CD4-positive, alpha-beta T cell (primary cell): Measurements from ENCODE around the gene CYP24A1. TPM values are rescaled to one million over a fixed set of nuclear protein-coding genes. Genes with fewer than 3 reads are reported as not detected.

Experiments
- ATAC-seq: fragments of 200-7000 bp; cut with Tn5 transposase; one replicate; pipeline ENCODE4 v1.10.0; 2022; ENCODE audit warnings: mild to moderate bottlenecking; ENCODE audit not compliant: poor library complexity
- CTCF ChIA-PET: fragments of 350-600 bp; sonication (Branson Sonifier 250); formaldehyde crosslinking; loops from one replicate; lab custom pipeline; 2021; ENCODE audit warnings: antibody characterized with exemption, inconsistent platforms; lab: Charles Lee
- POLR2A ChIA-PET: fragments of 350-600 bp; sonication (Branson Sonifier 250); formaldehyde crosslinking; loops from one replicate; lab custom pipeline; 2021; ENCODE audit warnings: antibody characterized with exemption, inconsistent platforms; lab: Charles Lee
- DNase-seq, 14 experiments: peaks; one replicate each; pipeline ENCODE4 v3.0.0-alpha.2; 2013 to 2020; ENCODE audit warnings: mixed read lengths in 2 of 14
- H3K27ac ChIP-seq, 2 donors: one replicate each; pipeline versions ENCODE4 v1.5.1 to v1.7.0; 2013; ENCODE audit warnings: low read length in 2 of 2, low read depth in 1 of 2, mild to moderate bottlenecking in 1 of 2
- H3K27me3 ChIP-seq, 2 experiments: 1 replicate in 1 of 2; 2 replicates in 1 of 2; pipeline versions ENCODE4 v1.6.1 to v1.7.0; 2013; ENCODE audit warnings: low read length in 2 of 2, control low read depth in 1 of 2, mild to moderate bottlenecking in 1 of 2, moderate library complexity in 1 of 2; ENCODE audit not compliant: insufficient read depth in 2 of 2, control insufficient read depth in 1 of 2
- H3K36me3 ChIP-seq: one replicate; pipeline ENCODE4 v1.6.1; 2013; ENCODE audit warnings: low read length, control low read depth; ENCODE audit not compliant: insufficient read depth
- H3K4me1 ChIP-seq: one replicate; pipeline ENCODE4 v1.6.1; 2013; ENCODE audit warnings: low read length, control low read depth; ENCODE audit not compliant: insufficient read depth
- H3K4me3 ChIP-seq: one replicate; pipeline ENCODE4 v1.5.1; 2013; ENCODE audit warnings: mild to moderate bottlenecking, low read length, moderate library complexity
- H3K9me3 ChIP-seq, 2 experiments: 1 replicate in 1 of 2; 2 replicates in 1 of 2; pipeline versions ENCODE4 v1.6.1 to v1.7.0; 2013; ENCODE audit warnings: low read length in 2 of 2, mild to moderate bottlenecking in 2 of 2, control low read depth in 1 of 2, moderate library complexity in 1 of 2; ENCODE audit not compliant: control insufficient read depth in 1 of 2, insufficient read depth in 1 of 2
- H3K27ac Mint-ChIP-seq: one replicate; pipeline ENCODE4 v1.8.0; 2020; ENCODE audit warnings: mixed read lengths
- H3K27me3 Mint-ChIP-seq: one replicate; pipeline ENCODE4 v1.8.0; 2021; ENCODE audit warnings: mixed read lengths
- H3K36me3 Mint-ChIP-seq: one replicate; pipeline ENCODE4 v1.8.0; 2021; ENCODE audit warnings: low read depth, mixed read lengths
- H3K4me1 Mint-ChIP-seq: one replicate; pipeline ENCODE4 v1.8.0; 2021; ENCODE audit warnings: low read depth, mixed read lengths
- H3K4me3 Mint-ChIP-seq: one replicate; pipeline ENCODE4 v1.8.0; 2020; ENCODE audit warnings: mild to moderate bottlenecking, mixed read lengths
- H3K9me3 Mint-ChIP-seq: one replicate; pipeline ENCODE4 v1.8.0; 2020; ENCODE audit warnings: mixed read lengths
- CTCF ChIP-seq: fragments of 200-600 bp; IDR thresholded peaks from one replicate; pipeline ENCODE4 v1.8.0; 2022; ENCODE audit warnings: antibody characterized with exemption, mild to moderate bottlenecking
- intact Hi-C, 2 experiments: fragments of 100-400 bp; cut with DNase I in 1 of 2; cut with micrococcal nuclease in 1 of 2; formaldehyde crosslinking; loops; one replicate each; pipeline versions ENCODE4 v1.15.1 to v1.9.0; 2023 to 2025; cut with DNase I, micrococcal nuclease
- total RNA-seq, 174 experiments: library from RNA in 2 of 174; stranded (reverse) in 2 of 174; gene quantifications; one replicate each; pipeline ENCODE4 v1.2.3 and lab custom pipeline; 2021 to 2026

Gene CYP24A1
- total RNA-seq, 2 experiments from 2014 or later: 0.56 to 1.0 TPM

GRCh38 chr20:54110041-54110440 lies 63.7 kb downstream of the CYP24A1 start:
- Mint-ChIP-seq H3K27ac (no peak overlapping the region), H3K9me3 (no peaks in the 10 kb centered on the region), H3K4me1 (no peaks in the 10 kb centered on the region), H3K27me3 (peaks cover 15% of the 10 kb centered on the region), H3K4me3 (no peak overlapping the region), H3K36me3 (no peaks in the 10 kb centered on the region)
- H3K4me3 ChIP-seq: no peak overlapping the region
- H3K27ac ChIP-seq: no peak overlapping the region
- TF ChIP-seq CTCF: no peak
- peaks cover 0 to 2% of the 10 kb centered on the region in 2 experiments for H3K27me3 ChIP-seq
- POLR2A ChIA-PET: no interaction called here
- ATAC-seq: no peak
- H3K9me3 ChIP-seq: no peaks in the 10 kb centered on the region
- no peaks in the 10 kb centered on the region for H3K4me1 ChIP-seq
- CTCF ChIA-PET: interaction anchor here (1.4 kb wide), 1 partner anchor 19 kb away, joined by 3 read pairs; no protein-coding TSS in a partner anchor
- intact Hi-C loops: no loop called here
- DNase-seq: no peak
- no peaks in the 10 kb centered on the region for H3K36me3 ChIP-seq

DNA sequence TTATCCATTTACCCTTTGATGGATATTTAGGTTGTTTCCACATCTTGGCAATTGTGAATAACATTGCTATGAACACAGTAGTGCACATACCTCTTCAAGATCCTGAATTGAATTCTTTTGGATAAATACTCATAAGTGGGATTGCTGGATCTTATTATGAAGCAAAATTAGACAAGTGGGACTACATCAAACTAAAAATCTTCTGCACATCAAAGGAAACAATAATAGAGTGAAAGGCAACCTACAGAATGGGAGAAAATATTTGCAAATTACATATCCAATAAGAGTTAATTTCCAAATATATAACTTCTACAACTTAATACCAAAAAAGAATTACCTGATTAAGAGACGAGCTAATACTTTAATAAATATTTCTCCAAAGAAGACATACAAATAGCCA lies 65.0 kb downstream of the CYP24A1 start:
- no peak overlapping the region for H3K4me3 ChIP-seq
- intact Hi-C loops: no loop called here
- no peak for TF ChIP-seq CTCF

GRCh38 chr20:54108326-54108642 lies 65.5 kb downstream of the CYP24A1 start:
- no peak for ATAC-seq

More for the DNA sequence above, 65.0 kb downstream of the CYP24A1 start:
- ATAC-seq (no peak), DNase-seq (no peak)
- Histone ChIP-seq H3K9me3 (no peaks in the 10 kb centered on the region), H3K36me3 (no peaks in the 10 kb centered on the region), H3K27me3 (peaks cover 0 to 2% of the 10 kb centered on the region in 2 experiments), H3K4me1 (no peaks in the 10 kb centered on the region), H3K27ac (no peak overlapping the region)
- Mint-ChIP-seq H3K4me1 (no peaks in the 10 kb centered on the region), H3K36me3 (no peaks in the 10 kb centered on the region), H3K4me3 (no peak overlapping the region), H3K27me3 (peaks cover 14% of the 10 kb centered on the region), H3K9me3 (no peaks in the 10 kb centered on the region), H3K27ac (no peak overlapping the region)
- POLR2A ChIA-PET: no interaction called here
- CTCF ChIA-PET: no interaction called here

More at GRCh38 chr20:54108326-54108642, 65.5 kb downstream of the CYP24A1 start:
- H3K36me3 ChIP-seq: no peaks in the 10 kb centered on the region
- H3K4me1 ChIP-seq: no peaks in the 10 kb centered on the region
- no peak for DNase-seq
- POLR2A ChIA-PET: no interaction called here
- H3K27ac ChIP-seq: no peak overlapping the region
- Mint-ChIP-seq H3K36me3 (no peaks in the 10 kb centered on the region), H3K4me1 (peaks cover 2% of the 10 kb centered on the region), H3K4me3 (no peak overlapping the region), H3K9me3 (no peaks in the 10 kb centered on the region), H3K27ac (no peak overlapping the region), H3K27me3 (peaks cover 12% of the 10 kb centered on the region)
- no peak overlapping the region for H3K4me3 ChIP-seq
- no peak for TF ChIP-seq CTCF
- peaks cover 0 to 2% of the 10 kb centered on the region in 2 experiments for H3K27me3 ChIP-seq
- intact Hi-C loops: no loop called here
- H3K9me3 ChIP-seq: no peaks in the 10 kb centered on the region
- CTCF ChIA-PET: no interaction called here
